Right atrium auricular region (tissue), 2 donors: ENCODE results near the gene PIGZ. TPM values are rescaled to one million over a fixed set of nuclear protein-coding genes. Genes with fewer than 3 reads are reported as not detected.

ENCODE experiments used
- DNase-seq: peaks from one replicate; pipeline ENCODE4 v3.0.0-alpha.2; 2019; ENCODE audit warnings: low spot score
- H3K27ac ChIP-seq, 2 donors: fragments of 200-600 bp; sonication (generic); 1 replicate in 1 of 2; 2 replicates in 1 of 2; pipeline ENCODE4 v1.5.1; 2016 to 2019
- H3K27me3 ChIP-seq, 2 donors: fragments of 200-600 bp; sonication (generic); one replicate each; pipeline versions ENCODE4 v1.5.1 to v1.6.0; 2017 to 2019
- H3K36me3 ChIP-seq: fragments of 200-600 bp; sonication (generic); one replicate; pipeline ENCODE4 v1.5.1; 2016
- H3K4me1 ChIP-seq, 2 donors: fragments of 200-600 bp; sonication (generic); one replicate each; pipeline versions ENCODE4 v1.5.1 to v1.6.0; 2017 to 2019
- H3K4me3 ChIP-seq, 2 donors: fragments of 200-600 bp; sonication (generic); 1 replicate in 1 of 2; 2 replicates in 1 of 2; pipeline ENCODE4 v1.5.1; 2017 to 2019; ENCODE audit warnings: mild to moderate bottlenecking in 1 of 2, moderate library complexity in 1 of 2
- H3K9me3 ChIP-seq, 2 donors: fragments of 200-600 bp; sonication (generic); one replicate each; pipeline ENCODE4 v1.5.1; 2019
- CTCF ChIP-seq, 2 donors: fragments of 200-600 bp; sonication (generic); IDR thresholded peaks; one replicate each; pipeline ENCODE4 v1.5.1; 2019; ENCODE audit warnings: antibody characterized with exemption in 2 of 2
- total RNA-seq, 2 donors: library from RNA; depleted of rRNA; stranded (reverse); fragments of >200 nt; gene quantifications; one replicate each; pipeline ENCODE4 v1.1.0, GENCODE V29; 2016

PIGZ gene
- total RNA-seq, 2 donors from 2014 or later = 5.4 to 7.0 TPM

DNA sequence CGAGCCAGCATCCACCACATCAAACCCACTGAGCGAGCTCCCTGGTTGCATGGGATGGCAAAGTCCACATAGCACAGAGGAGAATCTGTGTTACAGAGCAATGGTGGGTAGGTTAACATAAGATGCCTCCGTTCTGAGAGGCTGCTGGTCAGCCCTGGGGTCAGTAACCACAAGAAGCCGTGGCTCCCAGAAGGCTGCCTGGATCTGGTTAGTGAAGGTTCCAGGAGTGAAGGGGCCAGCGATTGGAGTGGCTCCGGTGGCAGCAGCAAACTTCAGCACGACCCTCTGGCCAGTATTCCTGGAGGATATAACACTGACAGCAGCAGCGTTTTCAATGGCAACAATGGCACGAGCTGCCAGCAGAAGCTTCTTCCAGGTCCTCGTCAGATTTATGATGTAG lies 18.4 kb upstream of the PIGZ start:
- no peaks in the 10 kb centered on the region for H3K36me3 ChIP-seq
- H3K9me3 ChIP-seq = peaks cover 0 to 16% of the 10 kb centered on the region in 2 donors
- peaks cover 0 to 13% of the 10 kb centered on the region in 2 donors for H3K4me1 ChIP-seq
- H3K27ac ChIP-seq = no peak overlapping the region
- no peak overlapping the region for H3K4me3 ChIP-seq
- no peaks in the 10 kb centered on the region for H3K27me3 ChIP-seq
- TF ChIP-seq CTCF (IDR thresholded peaks at IDR 0.05) = no peak
- no peak for DNase-seq

- H3K4me1 ChIP-seq = peaks cover 0 to 13% of the 10 kb centered on the region in 2 donors
- H3K4me3 ChIP-seq = no peak overlapping the region
- H3K36me3 ChIP-seq = no peaks in the 10 kb centered on the region
- TF ChIP-seq CTCF (IDR thresholded peaks at IDR 0.05) = no peak
- H3K27ac ChIP-seq = no peak overlapping the region
- no peak for DNase-seq
- H3K9me3 ChIP-seq = peaks cover 0 to 16% of the 10 kb centered on the region in 2 donors
- H3K27me3 ChIP-seq = no peaks in the 10 kb centered on the region
Measured at GRCh38 chr3:196985954-196986885, 17.6 kb upstream of the PIGZ start.

DNA sequence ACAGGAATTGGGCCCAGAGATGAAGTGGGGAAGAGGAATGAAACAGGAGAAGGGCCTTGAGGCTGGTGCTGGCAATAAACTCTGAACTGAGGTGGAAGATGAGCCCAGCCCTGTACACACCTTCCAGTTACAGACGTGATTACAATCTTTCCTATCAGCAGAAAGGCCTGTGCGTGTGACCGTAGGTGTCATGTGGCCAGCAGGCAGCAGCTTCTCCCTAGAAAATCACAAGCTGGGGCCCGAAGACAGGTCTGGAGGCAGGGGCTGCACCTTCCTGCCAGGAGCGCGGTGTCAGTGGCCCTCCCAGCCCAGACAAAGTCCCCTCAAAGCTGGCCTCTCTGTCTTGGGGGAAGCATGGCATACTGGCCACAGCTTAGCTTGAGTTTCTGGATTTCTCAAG lies 16.7 kb upstream of the PIGZ start:
- H3K27ac ChIP-seq = no peak overlapping the region
- no peak for DNase-seq
- no peaks in the 10 kb centered on the region for H3K27me3 ChIP-seq
- no peak for TF ChIP-seq CTCF (IDR thresholded peaks at IDR 0.05)
- no peak overlapping the region for H3K4me3 ChIP-seq
- H3K36me3 ChIP-seq = no peaks in the 10 kb centered on the region
- H3K4me1 ChIP-seq = peaks cover 0 to 13% of the 10 kb centered on the region in 2 donors
- H3K9me3 ChIP-seq = peaks cover 0 to 16% of the 10 kb centered on the region in 2 donors

- DNase-seq = no peak
- no peak overlapping the region for H3K4me3 ChIP-seq
- no peak for TF ChIP-seq CTCF (IDR thresholded peaks at IDR 0.05)
- peaks cover 0 to 16% of the 10 kb centered on the region in 2 donors for H3K9me3 ChIP-seq
- peaks cover 0 to 9% of the 10 kb centered on the region in 2 donors for H3K4me1 ChIP-seq
- H3K27me3 ChIP-seq = no peaks in the 10 kb centered on the region
- no peaks in the 10 kb centered on the region for H3K36me3 ChIP-seq
- no peak overlapping the region for H3K27ac ChIP-seq
Measured at GRCh38 chr3:196983186-196983585, 14.6 kb upstream of the PIGZ start.

GRCh38 chr3:196981657-196982056 lies 13.0 kb upstream of the PIGZ start:
- no peaks in the 10 kb centered on the region for H3K36me3 ChIP-seq
- no peak overlapping the region for H3K4me3 ChIP-seq
- DNase-seq = no peak
- no peaks in the 10 kb centered on the region for H3K27me3 ChIP-seq
- no peak for TF ChIP-seq CTCF (IDR thresholded peaks at IDR 0.05)
- H3K4me1 ChIP-seq = peaks cover 0 to 7% of the 10 kb centered on the region in 2 donors
- H3K9me3 ChIP-seq = peaks cover 0 to 16% of the 10 kb centered on the region in 2 donors
- no peak overlapping the region for H3K27ac ChIP-seq
